Measurements from ENCODE around the gene ZNF292. TPM values are rescaled to one million over a fixed set of nuclear protein-coding genes. Genes with fewer than 3 reads are reported as not detected.
"Not testable (repeated sequence)": the region's sequence is repeated elsewhere in the genome, so short reads cannot be mapped to it uniquely, and the experiment has no call there.

The ZNF292 gene
- total RNA-seq, 2 donors from 2014 or later: 31.5 to 46.8 TPM

GRCh38 chr6:87287251-87287650 is 131.9 kb downstream of the ZNF292 start:
- H3K27me3 ChIP-seq (replicated peaks; ENCODE audit: insufficient read depth): no peaks in the 10 kb centered on the region
- no peak overlapping the region for H3K4me3 ChIP-seq
- no peaks in the 10 kb centered on the region for H3K36me3 ChIP-seq
- H3K4me1 ChIP-seq (ENCODE audit: control insufficient read depth in 1 of 2, low read depth in 2 of 2): no peaks in the 10 kb centered on the region
- H3K9me3 ChIP-seq: no peaks in the 10 kb centered on the region
- TF ChIP-seq CTCF (IDR thresholded peaks at IDR 0.05): no peak
- DNase-seq (ENCODE audit: low spot score) (no peak), ATAC-seq (ENCODE audit: insufficient number of reproducible peaks, low FRiP score, low read depth) (no peak)
- H3K27ac ChIP-seq: no peak overlapping the region

GRCh38 chr6:87289571-87289970 is 134.2 kb downstream of the ZNF292 start:
- H3K27me3 ChIP-seq (replicated peaks; ENCODE audit: insufficient read depth): no peaks in the 10 kb centered on the region
- ATAC-seq (ENCODE audit: insufficient number of reproducible peaks, low FRiP score, low read depth): no peak
- H3K36me3 ChIP-seq: no peaks in the 10 kb centered on the region
- H3K27ac ChIP-seq: no peak overlapping the region
- no peaks in the 10 kb centered on the region for H3K4me1 ChIP-seq (ENCODE audit: control insufficient read depth in 1 of 2, low read depth in 2 of 2)
- TF ChIP-seq CTCF (IDR thresholded peaks at IDR 0.05): no peak
- H3K4me3 ChIP-seq: no peak overlapping the region
- DNase-seq (ENCODE audit: low spot score): no peak
- H3K9me3 ChIP-seq: no peaks in the 10 kb centered on the region

GRCh38 chr6:87291883-87292282 is 136.5 kb downstream of the ZNF292 start:
- Histone ChIP-seq H3K27me3 (replicated peaks; ENCODE audit: insufficient read depth) (no peaks in the 10 kb centered on the region), H3K4me3 (no peak overlapping the region), H3K27ac (no peak overlapping the region), H3K4me1 (ENCODE audit: control insufficient read depth in 1 of 2, low read depth in 2 of 2) (no peaks in the 10 kb centered on the region), H3K9me3 (no peaks in the 10 kb centered on the region), H3K36me3 (no peaks in the 10 kb centered on the region)
- TF ChIP-seq CTCF (IDR thresholded peaks at IDR 0.05): no peak
- DNase-seq (ENCODE audit: low spot score) (no peak), ATAC-seq (ENCODE audit: insufficient number of reproducible peaks, low FRiP score, low read depth) (no peak)

- no peak for TF ChIP-seq CTCF (IDR thresholded peaks at IDR 0.05)
- no peak overlapping the region for H3K27ac ChIP-seq
- ATAC-seq (ENCODE audit: insufficient number of reproducible peaks, low FRiP score, low read depth) (no peak), DNase-seq (ENCODE audit: low spot score) (no peak)
- H3K4me3 ChIP-seq: no peak overlapping the region
- no peaks in the 10 kb centered on the region for H3K4me1 ChIP-seq (ENCODE audit: control insufficient read depth in 1 of 2, low read depth in 2 of 2)
- no peaks in the 10 kb centered on the region for H3K27me3 ChIP-seq (replicated peaks; ENCODE audit: insufficient read depth)
- no peaks in the 10 kb centered on the region for H3K36me3 ChIP-seq
- no peaks in the 10 kb centered on the region for H3K9me3 ChIP-seq
Observed at GRCh38 chr6:87293526-87293925, 138.2 kb downstream of the ZNF292 start.

GRCh38 chr6:87297119-87297518 is 141.8 kb downstream of the ZNF292 start:
- no peaks in the 10 kb centered on the region for H3K27me3 ChIP-seq (replicated peaks; ENCODE audit: insufficient read depth)
- DNase-seq (ENCODE audit: low spot score): no peak

GRCh38 chr6:87301277-87301676 is 145.9 kb downstream of the ZNF292 start:
- not testable (repeated sequence) for H3K36me3 ChIP-seq; H3K4me3 ChIP-seq; DNase-seq (ENCODE audit: low spot score); H3K4me1 ChIP-seq (ENCODE audit: control insufficient read depth in 1 of 2, low read depth in 2 of 2); H3K9me3 ChIP-seq; H3K27ac ChIP-seq; ATAC-seq (ENCODE audit: insufficient number of reproducible peaks, low FRiP score, low read depth); H3K27me3 ChIP-seq (replicated peaks; ENCODE audit: insufficient read depth)

More at GRCh38 chr6:87297119-87297518, 141.8 kb downstream of the ZNF292 start:
- Histone ChIP-seq H3K4me1 (ENCODE audit: control insufficient read depth in 1 of 2, low read depth in 2 of 2) (no peaks in the 10 kb centered on the region), H3K27ac (no peak overlapping the region), H3K36me3 (no peaks in the 10 kb centered on the region), H3K4me3 (no peak overlapping the region), H3K9me3 (no peaks in the 10 kb centered on the region)
- TF ChIP-seq CTCF (IDR thresholded peaks at IDR 0.05): no peak
- ATAC-seq (ENCODE audit: insufficient number of reproducible peaks, low FRiP score, low read depth): no peak

All from thoracic aorta (tissue), 2 donors.